NCI-H1048 (cell line): ENCODE data around the gene RFC3.

Experiments
- DNase-seq: peaks from one replicate; lab custom pipeline; 2025; lab: John Stamatoyannopoulos, UW

The RFC3 gene

GRCh38 chr13:33865945-33866344 lies 48.0 kb downstream of the RFC3 start:
- no peak for DNase-seq

- no peak for DNase-seq
Observed at GRCh38 chr13:33867472-33867871, 49.5 kb downstream of the RFC3 start.

GRCh38 chr13:33868343-33868994 lies 50.5 kb downstream of the RFC3 start:
- no peak for DNase-seq

- DNase-seq: no peak
Observed at GRCh38 chr13:33869005-33869404, 51.1 kb downstream of the RFC3 start.

- DNase-seq: no peak
Observed at GRCh38 chr13:33870046-33870668, 52.2 kb downstream of the RFC3 start.

GRCh38 chr13:33871207-33872004 lies 53.5 kb downstream of the RFC3 start:
- no peak for DNase-seq

- no peak for DNase-seq
Observed at GRCh38 chr13:33872005-33872351, 54.0 kb downstream of the RFC3 start.

- DNase-seq: no peak
Observed at GRCh38 chr13:33873251-33873908, 55.4 kb downstream of the RFC3 start.

GRCh38 chr13:33874871-33875270 lies 56.9 kb downstream of the RFC3 start:
- no peak for DNase-seq

GRCh38 chr13:33875618-33876401 lies 57.9 kb downstream of the RFC3 start:
- DNase-seq: no peak

GRCh38 chr13:33876716-33877394 lies 58.9 kb downstream of the RFC3 start:
- DNase-seq: no peak

GRCh38 chr13:33879118-33879517 lies 61.2 kb downstream of the RFC3 start:
- no peak for DNase-seq

- no peak for DNase-seq
Observed at GRCh38 chr13:33882804-33883203, 64.9 kb downstream of the RFC3 start.

- DNase-seq: no peak
Observed at GRCh38 chr13:33884531-33885220, 66.7 kb downstream of the RFC3 start.
